Stomach (tissue), 4 donors: ENCODE data around the gene ELOVL7.

Experiments
- POLR2A ChIP-seq, 4 donors: fragments of 450-650 bp; IDR thresholded peaks; one replicate each; pipeline ENCODE4 v1.6.1; 2016; ENCODE audit warnings: antibody characterized with exemption in 4 of 4, control low read depth in 2 of 4, mild to moderate bottlenecking in 1 of 4, moderate library complexity in 1 of 4
- TF ChIP-seq, protein P1 (sequence below), 7 experiments: fragments of 450-650 bp in 4 of 7; fragments of 200-600 bp in 3 of 7; sonication (generic) in 3 of 7; IDR thresholded peaks; one replicate each; pipeline ENCODE4 v1.5.1; 2016 to 2019; ENCODE audit warnings: antibody characterized with exemption in 7 of 7, control low read depth in 2 of 7, mild to moderate bottlenecking in 1 of 7

DNA sequence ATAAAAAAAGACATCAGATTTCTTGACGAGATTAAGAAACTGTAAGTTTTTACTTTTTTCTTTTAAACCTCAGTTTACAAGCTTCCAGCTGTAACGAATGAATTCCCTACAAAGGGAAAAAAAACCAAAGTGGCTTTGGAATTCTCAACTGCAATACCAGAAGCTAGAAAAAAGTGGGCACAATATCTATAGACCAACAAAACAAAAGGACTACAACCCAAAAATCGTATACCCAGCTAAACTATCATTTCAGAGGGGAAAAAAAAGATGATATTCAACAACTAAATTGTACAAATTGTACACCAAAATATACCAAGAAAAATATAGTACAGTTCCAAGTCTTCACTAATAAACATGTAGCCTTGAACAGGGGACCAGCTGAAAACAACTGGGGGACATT, 26.8 kb upstream of the ELOVL7 start:
- TF ChIP-seq, protein P1, sequence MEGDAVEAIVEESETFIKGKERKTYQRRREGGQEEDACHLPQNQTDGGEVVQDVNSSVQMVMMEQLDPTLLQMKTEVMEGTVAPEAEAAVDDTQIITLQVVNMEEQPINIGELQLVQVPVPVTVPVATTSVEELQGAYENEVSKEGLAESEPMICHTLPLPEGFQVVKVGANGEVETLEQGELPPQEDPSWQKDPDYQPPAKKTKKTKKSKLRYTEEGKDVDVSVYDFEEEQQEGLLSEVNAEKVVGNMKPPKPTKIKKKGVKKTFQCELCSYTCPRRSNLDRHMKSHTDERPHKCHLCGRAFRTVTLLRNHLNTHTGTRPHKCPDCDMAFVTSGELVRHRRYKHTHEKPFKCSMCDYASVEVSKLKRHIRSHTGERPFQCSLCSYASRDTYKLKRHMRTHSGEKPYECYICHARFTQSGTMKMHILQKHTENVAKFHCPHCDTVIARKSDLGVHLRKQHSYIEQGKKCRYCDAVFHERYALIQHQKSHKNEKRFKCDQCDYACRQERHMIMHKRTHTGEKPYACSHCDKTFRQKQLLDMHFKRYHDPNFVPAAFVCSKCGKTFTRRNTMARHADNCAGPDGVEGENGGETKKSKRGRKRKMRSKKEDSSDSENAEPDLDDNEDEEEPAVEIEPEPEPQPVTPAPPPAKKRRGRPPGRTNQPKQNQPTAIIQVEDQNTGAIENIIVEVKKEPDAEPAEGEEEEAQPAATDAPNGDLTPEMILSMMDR (IDR thresholded peaks at IDR 0.05) = no peak
- no peak for TF ChIP-seq POLR2A (IDR thresholded peaks at IDR 0.05)
